HG03460 (cell line): ENCODE data around the gene KIF2C.
"Not testable (repeated sequence)": the region's sequence is repeated elsewhere in the genome, so short reads cannot be mapped to it uniquely, and the experiment has no call there.

Experiments used
- ATAC-seq: cut with Tn5 transposase; IDR thresholded peaks from one replicate; pipeline ENCODE4 v1.9.1; 2021; ENCODE audit not compliant: unreplicated experiment

Gene KIF2C

GRCh38 chr1:44718091-44718490, 21.5 kb upstream of the KIF2C start:
- no peak for ATAC-seq

- ATAC-seq: no peak
Measured at GRCh38 chr1:44719318-44719717, 20.3 kb upstream of the KIF2C start.

- no peak for ATAC-seq
Measured at GRCh38 chr1:44720281-44720680, 19.4 kb upstream of the KIF2C start.

GRCh38 chr1:44721485-44722361, 17.9 kb upstream of the KIF2C start:
- peak; percentile 70 for ATAC-seq

- ATAC-seq: no peak
Measured at GRCh38 chr1:44723064-44723463, 16.6 kb upstream of the KIF2C start.

GRCh38 chr1:44723496-44724295, 15.9 kb upstream of the KIF2C start:
- no peak for ATAC-seq

GRCh38 chr1:44724296-44724954, 15.2 kb upstream of the KIF2C start:
- no peak for ATAC-seq

GRCh38 chr1:44724955-44725698, 14.5 kb upstream of the KIF2C start:
- no peak for ATAC-seq

- peak; percentile 64 for ATAC-seq
Measured at GRCh38 chr1:44730741-44731512, 8.7 kb upstream of the KIF2C start, which contains the start of gene RNU5D-1. Gene RNU5D-1 (minus strand): TSS chr1:44731170.

GRCh38 chr1:44733365-44733764, 6.3 kb upstream of the KIF2C start:
- no peak for ATAC-seq

- ATAC-seq: no peak
Measured at GRCh38 chr1:44733784-44734183, 5.9 kb upstream of the KIF2C start.

GRCh38 chr1:44735992-44736391, 3.6 kb upstream of the KIF2C start:
- no peak for ATAC-seq

- not testable (repeated sequence) for ATAC-seq
Measured at GRCh38 chr1:44738953-44739306, 707 bp upstream of the KIF2C start.

GRCh38 chr1:44740179-44740617, 561 bp downstream of the KIF2C start:
- ATAC-seq: no peak

GRCh38 chr1:44743211-44743610, 3.6 kb downstream of the KIF2C start:
- no peak for ATAC-seq

- no peak for ATAC-seq
Measured at GRCh38 chr1:44747878-44748277, 8.2 kb downstream of the KIF2C start.

- ATAC-seq: no peak
Measured at GRCh38 chr1:44757420-44757819, 17.8 kb downstream of the KIF2C start.

- ATAC-seq: no peak
Measured at GRCh38 chr1:44759077-44759476, 19.4 kb downstream of the KIF2C start.

- ATAC-seq: no peak
Measured at GRCh38 chr1:44760876-44761275, 21.2 kb downstream of the KIF2C start.

- ATAC-seq: not testable (repeated sequence)
Measured at GRCh38 chr1:44766421-44766820, 26.8 kb downstream of the KIF2C start.
